GM12878 (cell line): ENCODE data around the gene ADCY2. TPM values are rescaled to one million over a fixed set of nuclear protein-coding genes. Genes with fewer than 3 reads are reported as not detected.

Experiments
- ATAC-seq: fragments of 200-7000 bp; cut with Tn5 transposase; 3 replicates; pipeline ENCODE4 v1.9.1; 2020; ENCODE audit warnings: mild to moderate bottlenecking, moderate library complexity
- BruUV-seq: library from RNA; stranded (reverse); fragments of 400-500 nt; replicated peaks from 2 replicates; lab custom pipeline; 2021; lab: Mats Ljungman, UMichigan
- CTCF ChIA-PET: fragments of 300-600 bp; sonication (Branson Sonifier 250); formaldehyde crosslinking; extraction: SDS; loops from one replicate; lab custom pipeline; 2021; ENCODE audit warnings: inconsistent platforms; lab: Yijun Ruan, JAX
- POLR2A ChIA-PET: fragments of 350-600 bp; formaldehyde crosslinking; extraction: SDS; loops from one replicate; lab custom pipeline; 2021; ENCODE audit warnings: inconsistent platforms; lab: Charles Lee
- RAD21 ChIA-PET: fragments of 300-600 bp; sonication (Branson Sonifier 250); formaldehyde crosslinking; loops from one replicate; lab custom pipeline; 2023; ENCODE audit warnings: antibody characterized with exemption; ENCODE audit not compliant: unreplicated experiment; lab: Charles Lee
- SMC1A ChIA-PET: fragments of 300-600 bp; sonication (Branson Sonifier 250); formaldehyde crosslinking; loops from one replicate; lab custom pipeline; 2023; ENCODE audit not compliant: unreplicated experiment, uncharacterized antibody; lab: Charles Lee
- DNase-seq: peaks from one replicate; pipeline ENCODE4 v3.0.0-alpha.2; 2011; ENCODE audit warnings: low read depth, low spot score
- FAIRE-seq: peaks from 3 replicates; lab custom pipeline; 2011; peaks lifted over from hg19 to GRCh38; lab: Jason Lieb, UNC
- H2AFZ ChIP-seq: 2 replicates; pipeline ENCODE4 v1.6.0; 2011; ENCODE audit warnings: low read depth, low read length, control low read depth; ENCODE audit not compliant: control insufficient read depth
- H3K27ac ChIP-seq: 2 replicates; pipeline ENCODE4 v1.5.1; 2011; ENCODE audit warnings: control low read depth; ENCODE audit not compliant: control insufficient read depth, insufficient read depth
- H3K27me3 ChIP-seq, 2 experiments: replicated peaks in 1 of 2; 2 replicates each; pipeline versions ENCODE4 v1.6.0 to v1.6.1; 2011; ENCODE audit warnings: low read length in 1 of 2; ENCODE audit not compliant: control insufficient read depth in 2 of 2, insufficient read depth in 2 of 2
- H3K36me3 ChIP-seq, 2 experiments: 2 replicates each; pipeline ENCODE4 v1.5.1; 2011; ENCODE audit warnings: low read length in 1 of 2; ENCODE audit not compliant: control insufficient read depth in 2 of 2, insufficient read depth in 2 of 2
- H3K4me1 ChIP-seq: 2 replicates; pipeline ENCODE4 v1.6.1; 2011; ENCODE audit warnings: mild to moderate bottlenecking, low read length, moderate library complexity, mixed read lengths; ENCODE audit not compliant: control insufficient read depth, insufficient read depth
- H3K4me2 ChIP-seq: 2 replicates; pipeline ENCODE4 v1.6.0; 2011; ENCODE audit warnings: control low read depth; ENCODE audit not compliant: control insufficient read depth, insufficient read depth
- H3K4me3 ChIP-seq: fragments of 200-600 bp; sonication (generic); 2 replicates; pipeline ENCODE4 v1.5.1; 2016
- H3K79me2 ChIP-seq: 2 replicates; pipeline ENCODE4 v1.6.0; 2011; ENCODE audit warnings: low read length; ENCODE audit not compliant: control insufficient read depth, insufficient read depth
- H3K9ac ChIP-seq: 2 replicates; pipeline ENCODE4 v1.8.0; 2011; ENCODE audit warnings: low read length, control low read depth, mixed read lengths; ENCODE audit not compliant: control insufficient read depth, insufficient read depth
- H3K9me3 ChIP-seq: replicated peaks from 3 replicates; pipeline ENCODE4 v1.5.1; 2011; ENCODE audit warnings: mild to moderate bottlenecking, low read length; ENCODE audit not compliant: control insufficient read depth, insufficient read depth
- H4K20me1 ChIP-seq: 2 replicates; pipeline ENCODE4 v1.6.0; 2011; ENCODE audit not compliant: control insufficient read depth, insufficient read depth
- ATF2 ChIP-seq: IDR thresholded peaks from 2 replicates; pipeline ENCODE4 v1.6.1; 2012; ENCODE audit warnings: low read length, inconsistent platforms
- MYB ChIP-seq: fragments of 150-350 bp; IDR thresholded peaks from 2 replicates; pipeline ENCODE4 v1.6.1; 2014; ENCODE audit warnings: mild to moderate bottlenecking, low read depth, low read length, borderline replicate concordance
- SMAD5 ChIP-seq: IDR thresholded peaks from 2 replicates; pipeline ENCODE4 v1.6.1; 2016; ENCODE audit warnings: antibody characterized with exemption, low read depth
- USF2 ChIP-seq: IDR thresholded peaks from 2 replicates; pipeline ENCODE4 v1.6.1; 2011; ENCODE audit warnings: low read depth, low read length, improper control_type of control experiment, borderline replicate concordance
- ZNF687 ChIP-seq: fragments of 450-650 bp; IDR thresholded peaks from 2 replicates; pipeline ENCODE4 v1.6.1; 2017; ENCODE audit warnings: mild to moderate bottlenecking, moderate library complexity
- WGBS: methylation state at CpG from one replicate; pipeline ENCODE4 v1.1.6; 2016; ENCODE audit warnings: low lambda C conversion rate; ENCODE audit not compliant: insufficient replicate concordance, insufficient coverage; ENCODE audit errors: missing lambda C conversion rate; 5-methylcytosine and 5-hydroxymethylcytosine counted together
- in situ Hi-C: fragments of 300-500 bp; cut with MboI; formaldehyde crosslinking; loops from 9 replicates; pipeline ENCODE4 v1.14.3; 2018; ENCODE audit warnings: mixed read lengths
- intact Hi-C: fragments of 100-400 bp; cut with micrococcal nuclease; formaldehyde crosslinking; loops from one replicate; pipeline ENCODE4 v1.14.2; 2022; ENCODE audit not compliant: unreplicated experiment
- polyA plus RNA-seq, 11 experiments: library from polyadenylated mRNA; depleted of rRNA in 4 of 11; unstranded in 6 of 11; stranded (reverse) in 5 of 11; fragments of >200 nt; fragmentation: Nextera tagmentation in 4 of 11; fragmentation: Illumina TruSeq in 1 of 11; extraction: Ambion mirVana in 4 of 11; extraction: Trizol in 1 of 11; gene quantifications; 1 replicate in 1 of 11; 2 replicates in 10 of 11; pipeline versions ENCODE4 v1.2.1 to v1.2.3, GENCODE V29; 2011 to 2016; ENCODE audit warnings: inconsistent platforms in 2 of 11, missing spikeins in 2 of 11, low read depth in 1 of 11
- total RNA-seq, 4 experiments: library from RNA; depleted of rRNA in 3 of 4; stranded (reverse); fragments of >200 nt in 3 of 4; fragmentation: Illumina TruSeq in 1 of 4; extraction: Trizol in 1 of 4; gene quantifications; 2 replicates each; pipeline versions ENCODE4 v1.2.1 to v1.2.3, GENCODE V29; 2013 to 2021
- TF ChIP-seq, protein P1 (sequence below): IDR thresholded peaks from 2 replicates; pipeline ENCODE4 v1.6.1; 2011; ENCODE audit warnings: borderline replicate concordance, low read depth, mild to moderate bottlenecking, moderate library complexity, mixed read lengths, low read length; ENCODE audit not compliant: insufficient read depth; ENCODE audit errors: extremely low read length

ADCY2 gene
- total and polyA plus RNA-seq, 10 of the 15 experiments (the other 5 are each of a cell fraction or from before 2014, with no cell fraction given) = 0.07 to 0.26 TPM; not detected in 8

DNA sequence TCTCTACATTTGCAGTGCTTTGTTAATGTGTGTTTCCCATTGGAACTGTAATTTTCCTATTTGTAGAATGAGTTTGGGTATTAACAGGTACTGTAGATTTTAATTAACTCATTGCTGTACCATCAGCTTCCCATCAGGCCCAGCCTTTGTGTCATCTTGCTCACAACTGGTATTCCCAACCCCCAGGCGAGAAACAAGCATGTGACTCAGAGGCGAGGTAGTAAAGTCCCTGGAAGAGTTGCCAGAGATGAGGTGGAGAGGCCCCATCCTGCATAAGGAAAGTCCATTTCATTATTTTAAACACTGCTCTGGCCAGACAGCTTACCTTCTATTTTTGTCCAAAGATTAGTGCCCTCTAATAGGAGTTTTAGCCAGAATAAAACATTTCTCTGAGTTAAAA lies 29.9 kb downstream of the ADCY2 start:
- ATAC-seq (no peak), FAIRE-seq (no peak), DNase-seq (no peak)
- Histone ChIP-seq H3K79me2 (no peaks in the 10 kb centered on the region), H3K27me3 (no peaks in the 10 kb centered on the region), H2AFZ (no peak overlapping the region), H3K36me3 (no peaks in the 10 kb centered on the region), H3K4me3 (no peak overlapping the region), H3K4me2 (no peak overlapping the region), H3K4me1 (no peaks in the 10 kb centered on the region), H3K9me3 (no peaks in the 10 kb centered on the region), H3K9ac (no peak overlapping the region), H4K20me1 (no peaks in the 10 kb centered on the region), H3K27ac (no peak overlapping the region)
- POLR2A ChIA-PET = no interaction called here
- SMC1A ChIA-PET = no interaction called here
- CTCF ChIA-PET = no interaction called here
- TF ChIP-seq, protein P1, sequence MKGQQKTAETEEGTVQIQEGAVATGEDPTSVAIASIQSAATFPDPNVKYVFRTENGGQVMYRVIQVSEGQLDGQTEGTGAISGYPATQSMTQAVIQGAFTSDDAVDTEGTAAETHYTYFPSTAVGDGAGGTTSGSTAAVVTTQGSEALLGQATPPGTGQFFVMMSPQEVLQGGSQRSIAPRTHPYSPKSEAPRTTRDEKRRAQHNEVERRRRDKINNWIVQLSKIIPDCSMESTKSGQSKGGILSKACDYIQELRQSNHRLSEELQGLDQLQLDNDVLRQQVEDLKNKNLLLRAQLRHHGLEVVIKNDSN = no peak
- TF ChIP-seq MYB = no peak
- in situ Hi-C loops (no loop called here), intact Hi-C loops (no loop called here)
- WGBS = 29% methylated on average over 2 of the region's 2 CpGs
- no TSS peak for BruUV-seq
- RAD21 ChIA-PET = no interaction called here

DNA sequence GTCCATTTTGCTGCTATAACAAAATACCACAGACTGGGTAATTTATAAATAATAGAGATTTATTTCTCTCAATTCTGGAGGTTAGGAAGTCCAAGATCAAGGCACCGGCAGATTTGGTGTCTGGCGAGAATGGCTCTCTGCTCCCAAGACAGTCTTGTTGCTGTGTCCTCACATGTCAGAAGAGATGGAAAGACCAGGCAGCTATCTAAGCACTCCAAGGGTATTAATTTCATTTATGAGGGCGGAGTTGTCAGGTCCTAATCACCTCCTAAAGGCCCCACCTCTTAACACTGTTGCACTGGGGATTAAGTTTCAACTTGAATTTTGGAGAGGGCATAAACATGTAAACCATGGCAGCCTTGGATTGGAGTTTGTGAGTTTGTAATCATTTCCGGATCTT lies 30.3 kb downstream of the ADCY2 start:
- H3K9me3 ChIP-seq = no peaks in the 10 kb centered on the region
- no peak for DNase-seq
- no peaks in the 10 kb centered on the region for H3K79me2 ChIP-seq
- no peak overlapping the region for H3K4me2 ChIP-seq
- H3K27me3 ChIP-seq = no peaks in the 10 kb centered on the region
- no TSS peak for BruUV-seq
- intact Hi-C loops = no loop called here
- H2AFZ ChIP-seq = no peak overlapping the region
- CTCF ChIA-PET = no interaction called here
- FAIRE-seq = no peak
- RAD21 ChIA-PET = no interaction called here
- no peaks in the 10 kb centered on the region for H3K4me1 ChIP-seq
- no peaks in the 10 kb centered on the region for H4K20me1 ChIP-seq
- ATAC-seq = no peak
- H3K36me3 ChIP-seq = no peaks in the 10 kb centered on the region
- POLR2A ChIA-PET = no interaction called here
- no peak overlapping the region for H3K9ac ChIP-seq
- SMC1A ChIA-PET = no interaction called here
- 48% methylated on average over 4 of the region's 4 CpGs for WGBS
- no peak overlapping the region for H3K4me3 ChIP-seq
- no peak for TF ChIP-seq USF2
- TF ChIP-seq SMAD5 = no peak
- no peak for TF ChIP-seq ZNF687
- no peak for TF ChIP-seq ATF2
- TF ChIP-seq, all 136 proteins: peak for 0
- in situ Hi-C loops = no loop called here
- no peak overlapping the region for H3K27ac ChIP-seq
